Measurements from ENCODE around the gene LPAR1.
A peak's percentile ranks its signal among the peaks of the same experiment; 100 is the strongest.

The LPAR1 gene

DNA sequence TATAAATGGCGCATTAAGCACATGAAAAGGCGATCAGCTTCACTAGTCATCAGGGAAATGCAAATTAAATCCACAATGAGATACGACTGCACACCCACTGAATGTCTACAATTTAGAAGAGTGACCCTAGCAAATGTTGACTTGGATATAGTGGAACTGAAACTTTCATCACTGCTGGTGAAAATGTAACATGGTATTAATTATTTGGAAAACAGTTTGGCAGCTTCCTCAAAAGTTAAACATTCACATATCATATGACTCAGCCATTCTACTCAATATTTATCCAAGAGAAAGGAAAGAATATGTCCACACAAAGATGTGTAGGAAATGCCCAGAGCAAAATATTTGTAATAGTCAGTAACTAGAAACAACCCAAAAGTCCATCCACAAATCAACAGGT, 146.5 kb downstream of the LPAR1 start:
- TF ChIP-seq, protein P1, sequence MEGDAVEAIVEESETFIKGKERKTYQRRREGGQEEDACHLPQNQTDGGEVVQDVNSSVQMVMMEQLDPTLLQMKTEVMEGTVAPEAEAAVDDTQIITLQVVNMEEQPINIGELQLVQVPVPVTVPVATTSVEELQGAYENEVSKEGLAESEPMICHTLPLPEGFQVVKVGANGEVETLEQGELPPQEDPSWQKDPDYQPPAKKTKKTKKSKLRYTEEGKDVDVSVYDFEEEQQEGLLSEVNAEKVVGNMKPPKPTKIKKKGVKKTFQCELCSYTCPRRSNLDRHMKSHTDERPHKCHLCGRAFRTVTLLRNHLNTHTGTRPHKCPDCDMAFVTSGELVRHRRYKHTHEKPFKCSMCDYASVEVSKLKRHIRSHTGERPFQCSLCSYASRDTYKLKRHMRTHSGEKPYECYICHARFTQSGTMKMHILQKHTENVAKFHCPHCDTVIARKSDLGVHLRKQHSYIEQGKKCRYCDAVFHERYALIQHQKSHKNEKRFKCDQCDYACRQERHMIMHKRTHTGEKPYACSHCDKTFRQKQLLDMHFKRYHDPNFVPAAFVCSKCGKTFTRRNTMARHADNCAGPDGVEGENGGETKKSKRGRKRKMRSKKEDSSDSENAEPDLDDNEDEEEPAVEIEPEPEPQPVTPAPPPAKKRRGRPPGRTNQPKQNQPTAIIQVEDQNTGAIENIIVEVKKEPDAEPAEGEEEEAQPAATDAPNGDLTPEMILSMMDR (conservative IDR thresholded peaks at IDR 0.05): no peak
- H3K27ac ChIP-seq: no peak overlapping the region

DNA sequence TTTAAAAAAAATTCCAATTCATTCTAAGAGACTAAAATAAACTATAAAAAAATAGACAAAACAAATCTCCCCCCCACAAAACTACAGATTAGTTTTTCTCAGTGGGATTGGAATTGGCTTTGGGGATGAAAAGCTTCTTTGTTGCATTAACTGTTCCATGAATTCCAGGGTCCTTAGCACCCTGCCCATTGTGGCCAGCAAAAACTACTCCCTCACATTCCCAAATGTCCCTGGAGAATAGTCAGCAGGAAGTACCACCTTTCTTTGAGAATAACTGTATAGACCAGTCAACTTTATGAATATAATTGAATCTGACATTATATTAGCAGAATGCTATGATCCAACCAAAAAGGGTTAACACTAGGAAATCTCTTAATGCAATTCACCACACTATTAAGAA, 147.9 kb downstream of the LPAR1 start:
- no peak overlapping the region for H3K27ac ChIP-seq
- TF ChIP-seq, protein P1 (conservative IDR thresholded peaks at IDR 0.05): no peak

DNA sequence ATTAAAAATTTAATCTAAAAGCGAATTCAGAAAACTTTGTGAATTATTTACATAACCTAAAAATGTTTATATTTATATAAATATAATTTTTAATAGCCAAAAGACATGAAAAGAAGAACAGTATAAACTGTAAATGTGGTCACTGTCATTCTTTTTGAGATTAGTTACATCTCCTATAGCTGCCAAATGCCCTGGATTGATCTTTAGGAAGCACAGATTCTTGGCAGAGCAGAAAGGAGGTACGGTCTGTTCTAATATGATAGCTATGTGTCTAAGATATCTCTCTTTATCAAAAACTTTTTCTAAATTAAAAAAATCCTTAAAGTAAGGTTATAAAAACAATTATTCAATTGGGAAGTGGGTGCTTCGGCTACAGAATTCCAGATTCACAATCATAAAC, 151.0 kb downstream of the LPAR1 start:
- TF ChIP-seq, protein P1 (conservative IDR thresholded peaks at IDR 0.05): no peak
- H3K27ac ChIP-seq: peak overlapping the region; percentile 17; the same call in 1 of the 2 replicates

DNA sequence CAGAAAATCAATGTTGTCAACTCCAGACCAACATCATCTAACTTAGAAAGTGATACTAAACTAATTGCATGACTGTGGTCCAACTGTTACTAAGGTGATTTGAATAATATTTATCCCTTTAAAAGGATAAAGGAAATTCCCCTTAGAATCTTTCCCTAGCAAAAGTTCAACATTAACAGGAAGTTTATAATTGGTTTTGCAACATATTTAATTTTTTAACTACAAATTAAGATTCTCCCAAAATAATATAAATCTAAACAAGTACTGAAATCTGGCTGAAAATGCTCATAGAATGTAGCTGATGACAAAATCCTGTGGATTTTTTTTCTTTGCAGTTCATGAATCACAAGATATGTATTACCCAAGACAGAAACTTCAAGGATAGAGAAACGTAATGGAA, 151.4 kb downstream of the LPAR1 start:
- H3K27ac ChIP-seq: no peak overlapping the region
- TF ChIP-seq, protein P1 (conservative IDR thresholded peaks at IDR 0.05): no peak

DNA sequence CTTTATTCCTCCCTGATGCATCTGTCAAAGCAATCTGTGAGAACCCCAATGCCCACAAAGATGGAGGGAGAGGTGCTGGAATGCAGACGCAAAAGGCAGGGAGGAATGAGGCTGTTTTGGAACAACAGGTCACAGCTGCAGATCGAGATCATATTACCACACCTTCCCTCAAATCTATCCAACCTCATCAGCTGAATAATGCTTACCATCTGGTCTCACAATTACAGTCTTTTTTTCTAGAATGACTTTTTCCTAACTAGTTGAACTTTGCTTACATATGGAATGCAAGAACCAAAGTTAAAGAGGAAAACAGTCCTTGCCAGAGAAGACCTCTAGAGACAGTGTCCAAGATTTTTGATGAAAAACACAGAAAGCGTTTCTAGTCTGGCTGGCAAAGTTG, 158.1 kb downstream of the LPAR1 start:
- H3K27ac ChIP-seq: no peak overlapping the region
- TF ChIP-seq, protein P1 (conservative IDR thresholded peaks at IDR 0.05): no peak

DNA sequence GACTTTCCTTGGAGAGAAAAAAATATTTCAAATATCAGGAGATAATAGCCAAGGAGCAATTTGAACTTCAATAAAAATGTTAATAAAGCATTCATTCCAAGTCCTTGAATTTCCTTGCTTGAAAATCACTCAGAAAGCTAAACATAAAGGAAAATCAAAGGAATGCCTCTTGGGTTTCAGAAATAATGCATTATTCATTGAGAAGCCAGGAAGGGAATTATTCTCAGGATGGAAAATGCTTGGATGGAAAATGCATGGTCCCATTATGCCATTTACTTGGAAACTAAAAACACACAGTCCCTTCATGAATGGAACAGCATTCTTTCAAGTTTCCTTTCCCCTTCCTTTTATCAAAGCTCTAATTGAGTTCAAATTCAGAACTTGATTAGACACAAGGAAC, 160.9 kb downstream of the LPAR1 start:
- TF ChIP-seq, protein P1 (conservative IDR thresholded peaks at IDR 0.05): no peak

DNA sequence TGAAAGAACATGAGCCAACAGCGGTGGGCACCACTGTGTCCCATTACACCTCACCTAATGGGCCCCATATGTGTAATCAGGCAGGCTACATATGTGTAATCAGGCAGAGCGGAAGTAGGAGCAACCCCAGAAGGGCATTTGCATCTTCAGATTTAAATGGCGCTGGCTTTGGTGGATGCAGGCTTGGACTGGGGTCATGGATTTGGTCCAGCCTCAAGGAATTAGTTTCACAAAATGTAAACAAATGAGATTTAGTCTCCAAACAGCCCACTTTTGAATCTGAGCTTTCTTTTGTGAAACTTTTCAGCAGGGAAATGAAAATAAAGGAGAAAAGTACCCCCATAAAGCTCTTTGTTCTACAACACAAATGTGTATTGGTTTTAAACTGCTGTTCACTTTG, 161.3 kb downstream of the LPAR1 start:
- TF ChIP-seq, protein P1 (conservative IDR thresholded peaks at IDR 0.05): no peak
- no peak overlapping the region for H3K27ac ChIP-seq

More for the DNA sequence above, 160.9 kb downstream of the LPAR1 start:
- no peak overlapping the region for H3K27ac ChIP-seq
